NCI-H2227 (cell line): ENCODE measurements around the gene FCER2.
"Not testable (repeated sequence)": the region's sequence is repeated elsewhere in the genome, so short reads cannot be mapped to it uniquely, and the experiment has no call there.

Experiments used
- DNase-seq: peaks from one replicate; lab custom pipeline; 2025; ENCODE audit not compliant: unreplicated experiment; lab: John Stamatoyannopoulos, UW

The FCER2 gene

DNA sequence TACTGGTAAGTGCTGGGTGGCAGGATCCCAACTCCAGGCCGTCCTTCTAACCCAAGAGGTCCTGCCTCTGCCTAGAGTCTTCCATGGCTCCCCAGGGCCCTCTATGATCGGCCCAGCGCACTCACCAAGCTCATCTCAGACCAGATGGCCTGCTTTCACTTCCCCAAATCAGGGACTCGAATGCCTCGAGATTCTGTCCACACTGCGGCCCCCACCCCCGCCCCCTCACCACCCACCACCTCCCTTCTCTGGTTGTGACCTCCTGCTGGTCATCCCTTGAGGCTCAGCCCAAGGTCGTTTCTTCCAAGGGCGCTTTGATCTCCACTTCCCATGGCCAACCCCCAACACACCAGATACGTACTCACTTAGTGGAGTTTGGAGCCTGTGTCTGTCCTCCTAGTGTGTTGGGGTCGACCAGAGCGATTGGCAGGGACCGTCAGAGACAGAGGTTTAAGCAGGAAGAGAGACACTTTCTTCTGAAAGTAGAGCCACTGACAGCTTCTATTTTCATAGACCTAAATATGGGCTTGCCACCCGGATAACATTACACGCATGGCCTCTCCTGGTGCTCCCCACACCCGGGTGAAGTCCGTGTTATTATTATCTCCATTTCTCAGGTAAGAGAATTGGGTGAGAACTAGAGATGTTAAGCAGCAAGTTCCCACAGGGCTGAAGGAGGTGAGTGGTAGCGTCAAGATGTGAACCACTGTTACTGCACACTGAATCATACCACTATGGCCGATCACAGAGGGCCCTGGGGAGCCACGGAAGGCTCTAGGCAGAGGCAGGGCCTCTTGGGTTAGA is at the start of gene FCER2:
Gene FCER2, minus strand, starts transcription at position 478 of the 804 bp plus-strand sequence. CDS start 2,371 bp downstream, outside the sequence.
- DNase-seq: no peak

DNA sequence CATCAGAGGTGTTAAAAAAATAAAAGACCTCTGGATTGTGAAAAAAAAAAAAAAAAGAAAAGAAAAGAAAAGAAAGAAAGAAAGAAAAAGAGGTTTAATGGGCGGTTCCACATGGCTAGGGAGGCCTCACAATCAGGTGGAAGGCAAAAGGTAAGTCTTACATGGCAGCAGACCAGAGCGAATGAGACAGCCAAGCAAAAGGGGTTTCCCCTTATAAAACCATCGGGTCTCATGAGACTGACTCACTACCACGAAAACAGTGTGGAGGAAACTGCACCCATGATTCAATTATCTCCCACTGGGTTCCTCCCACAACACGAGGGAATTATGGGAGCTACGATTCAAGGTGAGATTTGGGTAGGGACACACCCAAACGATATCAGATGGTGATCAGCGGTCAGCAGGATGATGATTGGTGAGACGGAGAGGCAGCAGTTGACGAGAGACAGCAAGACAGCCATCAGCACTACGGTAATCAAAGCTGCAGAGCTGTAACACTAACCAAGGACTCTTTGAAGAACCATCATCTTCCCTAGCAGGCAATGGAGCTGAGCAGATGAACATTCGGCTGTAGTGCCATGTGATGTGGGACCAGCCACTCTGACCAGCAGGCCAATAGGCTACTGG is 49.3 kb upstream of the FCER2 start:
- DNase-seq: no peak

GRCh38 chr19:7748756-7749155 is 46.8 kb upstream of the FCER2 start:
- no peak for DNase-seq

DNA sequence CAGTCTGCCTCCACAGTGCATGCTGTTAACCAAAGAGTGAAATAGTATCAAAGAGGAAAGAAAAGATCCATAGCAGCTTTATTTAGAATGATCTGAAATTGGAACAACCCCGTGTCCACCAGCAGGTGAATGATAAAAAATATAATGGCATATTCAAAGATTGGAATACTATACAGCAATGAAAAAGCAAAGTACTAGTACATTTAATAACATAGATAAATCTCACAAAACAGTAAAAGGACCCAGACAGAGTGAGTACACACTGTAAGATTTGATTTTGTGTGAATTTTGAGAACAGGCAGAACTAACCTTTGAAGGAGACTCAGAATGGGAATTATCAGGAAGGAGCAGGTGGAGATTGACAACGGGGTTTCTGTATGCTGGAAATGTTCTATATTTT is 46.2 kb upstream of the FCER2 start:
- no peak for DNase-seq

DNA sequence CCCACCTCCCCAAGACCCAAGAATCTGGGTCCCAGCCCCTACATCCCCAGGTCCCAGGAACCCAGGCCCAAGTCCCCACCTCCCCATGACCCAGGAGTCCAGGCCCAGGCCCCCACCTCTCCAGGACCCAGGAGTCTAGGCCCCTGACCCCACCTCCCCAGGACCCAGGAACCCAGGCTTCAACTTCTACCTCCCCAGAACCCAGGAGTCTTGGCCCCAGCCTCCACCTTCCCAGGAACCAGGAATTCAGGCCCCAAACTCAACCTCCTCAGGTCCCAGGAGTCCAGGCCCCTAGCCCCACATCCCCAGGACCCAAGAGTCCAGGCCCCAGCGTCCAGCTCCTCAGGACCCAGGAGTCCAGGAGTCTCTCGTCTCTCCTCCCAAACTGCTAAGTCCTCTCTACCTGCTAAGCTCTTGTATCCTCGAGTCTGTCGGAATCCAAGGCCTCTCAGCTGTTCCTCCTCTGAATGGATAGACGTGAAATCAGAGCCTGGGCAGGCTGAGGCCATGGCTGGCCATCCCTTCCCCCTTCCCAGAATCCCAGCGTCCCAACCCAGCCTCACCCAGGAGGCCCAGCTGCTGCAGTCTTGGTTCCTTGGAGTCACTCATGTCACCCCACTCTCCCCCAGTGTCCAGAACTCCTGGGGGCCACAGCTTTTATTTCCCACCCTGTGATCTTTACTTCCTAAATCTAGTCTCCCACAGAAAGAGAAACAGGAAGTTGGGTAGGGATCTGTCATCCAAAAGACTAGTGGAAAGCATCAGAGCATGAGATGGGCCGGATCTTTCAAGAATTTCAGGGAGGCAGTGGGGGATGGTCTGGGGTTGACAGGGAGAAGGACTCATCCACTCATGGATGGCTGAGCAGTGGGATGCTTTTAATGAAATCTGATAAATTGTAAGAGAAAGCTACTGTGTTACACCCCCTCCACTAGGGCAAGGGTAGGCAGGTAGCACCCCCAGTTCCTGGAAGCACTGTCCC is 45.3 kb upstream of the FCER2 start, which contains the start of gene CD209:
Gene CD209, minus strand, starts transcription at position 632 of the 982 bp plus-strand sequence. Its CDS starts 23 bp downstream, at position 609.
- no peak for DNase-seq

- DNase-seq: not testable (repeated sequence)
Measured at GRCh38 chr19:7746306-7746705, 44.4 kb upstream of the FCER2 start.

DNA sequence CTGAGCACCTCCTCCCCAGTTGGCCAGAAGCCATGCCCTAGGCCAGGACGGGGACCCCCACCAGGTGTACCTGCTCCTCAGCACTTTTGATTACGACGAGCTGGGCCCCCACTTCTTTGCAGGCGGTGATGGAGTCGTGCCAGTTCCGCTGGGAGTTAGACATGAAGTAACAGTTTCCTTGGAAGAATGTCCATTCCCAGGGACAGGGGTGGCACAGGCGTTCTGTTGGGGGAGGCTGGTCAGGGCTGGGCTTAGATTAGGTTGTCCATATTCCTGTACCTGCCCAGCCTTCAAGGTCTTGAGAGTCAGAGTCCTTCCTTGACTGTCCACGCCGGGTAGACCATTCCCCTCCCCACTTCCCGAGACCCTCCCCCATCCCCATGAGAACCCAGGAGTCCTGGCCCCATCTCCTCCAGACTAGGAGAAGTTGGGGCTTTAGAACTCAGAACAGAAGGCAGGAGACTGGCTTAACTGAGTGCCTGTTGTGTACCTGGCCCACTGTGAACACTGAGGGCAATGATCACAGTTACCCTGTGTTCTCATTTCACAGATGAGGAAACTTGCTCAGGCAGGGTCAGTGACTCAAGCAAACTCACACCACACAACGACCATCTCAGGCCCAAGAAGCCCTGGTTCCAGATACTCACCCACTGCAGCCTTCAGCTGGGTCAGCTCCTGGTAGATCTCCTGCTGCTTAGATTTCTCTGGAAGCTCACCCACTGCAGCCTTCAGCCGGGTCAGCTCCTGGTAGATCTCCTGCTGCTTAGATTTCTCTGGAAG is 43.1 kb upstream of the FCER2 start:
- DNase-seq: no peak

DNA sequence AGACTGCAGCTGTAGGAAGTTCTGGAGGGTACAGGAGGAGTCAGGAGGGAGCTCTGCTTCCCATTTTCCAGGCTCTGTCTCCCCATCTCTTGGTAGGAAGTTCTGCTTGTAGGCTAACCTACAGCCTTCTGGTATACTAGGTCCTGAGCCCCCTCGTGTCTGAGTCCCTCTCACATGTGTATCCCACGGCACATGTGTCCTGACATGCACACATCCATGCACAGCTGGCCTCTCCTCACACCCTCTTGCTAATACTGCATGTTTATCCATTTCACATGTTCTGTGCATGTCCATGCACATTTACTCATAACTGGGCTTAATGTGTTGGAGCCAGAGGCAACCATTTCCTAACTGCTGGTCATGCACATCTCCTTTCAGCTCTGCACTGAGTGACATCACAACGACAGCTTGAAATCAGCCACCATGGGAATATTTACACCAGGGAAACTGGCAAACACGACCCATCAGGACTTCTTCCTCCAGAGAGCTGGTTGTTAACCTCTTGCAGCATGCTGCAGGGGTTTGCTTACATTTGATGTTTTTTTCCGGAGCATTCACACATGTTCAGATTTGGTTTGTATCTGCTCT is 42.4 kb upstream of the FCER2 start:
- DNase-seq: no peak

DNA sequence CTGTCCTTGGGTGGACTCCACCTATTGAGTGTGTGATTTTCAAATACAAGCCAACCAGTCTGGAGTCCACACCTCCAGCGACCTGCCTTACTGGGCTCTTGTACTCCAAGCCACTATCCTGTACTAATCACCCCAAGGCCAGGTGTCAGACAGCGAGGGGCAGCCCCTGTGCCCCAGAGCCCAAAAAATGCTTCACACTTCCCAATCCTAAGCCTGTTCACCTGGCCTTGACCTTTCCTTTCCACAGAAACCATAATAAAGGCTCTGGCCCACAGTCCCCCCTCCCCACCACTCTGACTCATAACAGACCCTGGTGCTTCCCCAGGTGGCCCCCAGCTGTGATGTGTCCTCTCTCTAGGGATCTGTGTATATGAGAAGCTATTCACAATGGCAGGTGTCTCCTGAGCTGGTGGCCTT is 41.5 kb upstream of the FCER2 start:
- DNase-seq: no peak

- no peak for DNase-seq
Measured at GRCh38 chr19:7742991-7743390, 41.1 kb upstream of the FCER2 start.

DNA sequence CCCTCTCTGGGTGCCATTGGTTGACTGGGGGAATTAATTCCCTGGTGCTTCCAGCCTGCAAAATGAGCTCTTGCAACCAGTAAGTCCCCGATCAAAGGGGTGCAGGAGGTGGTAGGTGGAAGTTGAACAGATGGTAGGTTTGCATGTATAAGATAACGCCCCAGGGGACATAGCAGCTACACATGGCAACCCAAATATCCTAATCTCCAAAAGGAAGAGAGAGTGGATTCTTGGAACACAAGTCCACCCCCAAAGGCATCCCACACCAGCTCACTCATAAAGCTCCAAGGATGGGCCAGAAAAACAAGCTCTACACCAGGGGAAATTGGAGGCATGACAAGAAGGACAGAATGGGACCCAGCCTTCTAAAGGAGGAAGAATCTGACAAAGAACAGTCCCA is 40.6 kb upstream of the FCER2 start:
- DNase-seq: no peak

DNA sequence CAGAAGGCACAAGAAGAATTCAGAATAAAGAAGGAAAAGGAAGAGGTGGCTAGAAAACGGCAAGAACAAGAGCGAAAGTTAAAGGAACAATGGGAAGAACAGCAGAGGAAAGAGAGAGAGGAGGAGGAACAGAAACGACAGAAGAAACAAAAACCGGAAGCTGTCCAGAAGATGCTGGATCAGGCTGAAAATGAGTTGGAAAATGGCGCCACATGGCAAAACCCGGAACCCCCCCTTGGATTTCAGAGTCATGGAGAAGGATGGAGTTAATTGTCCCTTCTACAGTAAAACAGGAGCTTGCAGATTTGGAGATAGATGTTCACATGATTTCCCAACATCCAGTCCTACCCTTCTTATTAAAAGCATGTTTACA is 38.7 kb upstream of the FCER2 start:
- DNase-seq: no peak

- no peak for DNase-seq
Measured at GRCh38 chr19:7739801-7740681, 38.1 kb upstream of the FCER2 start.

- no peak for DNase-seq
Measured at GRCh38 chr19:7739211-7739755, 37.4 kb upstream of the FCER2 start.

DNA sequence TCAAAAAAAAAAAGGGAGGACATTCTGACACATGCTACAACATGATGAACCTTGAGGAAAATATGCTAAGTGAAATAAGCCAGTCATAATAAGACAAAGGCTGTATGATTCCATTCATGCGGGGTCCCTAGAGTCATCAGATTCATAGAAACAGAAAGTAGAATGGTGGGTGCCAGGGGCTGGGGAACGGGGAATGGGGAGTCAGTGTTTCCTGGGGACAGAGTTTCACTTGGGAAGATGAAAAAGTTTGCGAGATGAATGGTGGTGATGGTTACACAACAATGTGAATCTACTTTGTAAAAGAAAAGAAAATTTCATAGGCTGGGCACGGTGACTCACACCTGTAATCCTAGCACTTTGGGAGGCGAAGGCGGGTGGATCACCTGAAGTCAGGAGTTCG is 36.1 kb upstream of the FCER2 start:
- no peak for DNase-seq

GRCh38 chr19:7737215-7737614 is 35.3 kb upstream of the FCER2 start:
- no peak for DNase-seq

DNA sequence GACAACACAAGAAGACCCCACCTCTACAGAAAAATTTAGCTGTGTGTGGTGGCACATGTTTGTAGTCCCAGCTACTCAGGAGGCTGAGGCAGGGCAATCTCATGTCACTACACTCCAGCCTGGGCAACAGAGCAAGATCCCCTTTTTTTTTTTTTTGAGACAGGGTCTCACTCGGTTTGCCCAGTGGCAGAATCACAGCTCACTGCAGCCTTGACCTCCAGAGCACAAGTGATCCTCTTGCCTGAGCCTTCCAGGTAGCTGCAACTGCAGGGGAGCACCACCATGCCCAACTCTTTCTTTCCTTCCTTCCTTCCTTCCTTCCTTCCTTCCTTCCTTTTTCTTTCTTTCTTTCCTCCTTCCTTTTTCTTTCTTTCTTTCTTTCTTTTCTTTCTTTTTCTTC is 34.2 kb upstream of the FCER2 start:
- no peak for DNase-seq

DNA sequence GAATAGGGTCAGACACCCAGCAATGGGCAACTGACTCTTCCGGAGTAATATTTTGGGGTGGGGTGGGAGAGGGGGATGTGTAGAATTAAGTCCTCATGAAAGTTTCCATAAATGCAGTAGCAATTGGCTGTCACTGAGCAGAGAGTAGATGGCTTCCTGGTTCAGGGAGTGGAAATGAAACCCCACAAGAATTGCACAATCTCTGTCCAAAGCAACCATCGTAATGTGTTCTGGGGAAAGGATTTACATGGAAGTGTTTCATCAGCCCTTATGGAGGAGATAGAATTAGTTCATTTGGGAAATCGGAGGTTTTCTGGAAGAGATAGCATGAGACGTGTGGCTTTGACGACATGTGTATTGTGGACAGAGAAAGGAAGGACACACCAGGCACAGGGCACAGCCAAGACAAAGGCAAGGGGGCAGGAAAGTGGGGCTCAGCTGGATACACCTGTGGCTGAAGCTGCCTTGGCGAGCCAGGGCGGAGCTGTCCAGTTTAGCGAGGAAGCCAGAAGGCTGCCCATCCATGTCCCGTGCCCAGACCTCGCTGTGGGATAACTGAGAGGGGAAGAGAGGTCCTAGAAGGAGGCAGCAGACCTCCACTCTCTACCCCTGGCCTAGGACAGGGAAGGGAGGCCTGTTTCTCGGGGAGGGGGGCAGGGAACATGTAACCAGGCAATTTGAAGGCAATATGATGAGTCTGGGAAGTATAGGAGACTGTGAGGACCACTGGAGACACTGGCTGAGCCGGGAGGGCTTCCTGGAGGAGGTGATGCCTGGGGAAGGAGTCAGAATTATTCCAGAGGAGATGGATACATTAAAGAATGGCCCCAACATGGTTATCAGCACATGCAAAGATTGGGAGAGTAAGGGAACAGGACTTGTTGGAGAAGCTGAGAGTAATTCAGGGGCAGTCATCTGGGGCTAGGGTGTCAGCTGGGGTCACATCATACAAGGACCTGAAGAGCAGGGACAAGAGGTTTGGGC is 32.6 kb upstream of the FCER2 start:
- DNase-seq: no peak
